HFF-Myc (cell line): ENCODE measurements around the gene SETD3.

ENCODE experiments used
- DNase-seq: peaks from one replicate; pipeline ENCODE4 v3.0.0-alpha.2; 2011; ENCODE audit warnings: low read depth; ENCODE audit errors: extremely low read depth
- H3K4me3 ChIP-seq: replicated peaks from 2 replicates; pipeline ENCODE4 v1.5.1; 2011; ENCODE audit warnings: low read depth, mild to moderate bottlenecking, control low read depth, low read length
- TF ChIP-seq, protein P1 (sequence below): IDR thresholded peaks from 2 replicates; pipeline ENCODE4 v1.5.1; 2012; ENCODE audit warnings: mild to moderate bottlenecking, low read depth, low read length, control low read depth; ENCODE audit errors: missing control alignments

The SETD3 gene

GRCh38 chr14:99382781-99383471 is 97.7 kb downstream of the SETD3 start:
- H3K4me3 ChIP-seq: no peak overlapping the region
- DNase-seq: no peak
- TF ChIP-seq, protein P1, sequence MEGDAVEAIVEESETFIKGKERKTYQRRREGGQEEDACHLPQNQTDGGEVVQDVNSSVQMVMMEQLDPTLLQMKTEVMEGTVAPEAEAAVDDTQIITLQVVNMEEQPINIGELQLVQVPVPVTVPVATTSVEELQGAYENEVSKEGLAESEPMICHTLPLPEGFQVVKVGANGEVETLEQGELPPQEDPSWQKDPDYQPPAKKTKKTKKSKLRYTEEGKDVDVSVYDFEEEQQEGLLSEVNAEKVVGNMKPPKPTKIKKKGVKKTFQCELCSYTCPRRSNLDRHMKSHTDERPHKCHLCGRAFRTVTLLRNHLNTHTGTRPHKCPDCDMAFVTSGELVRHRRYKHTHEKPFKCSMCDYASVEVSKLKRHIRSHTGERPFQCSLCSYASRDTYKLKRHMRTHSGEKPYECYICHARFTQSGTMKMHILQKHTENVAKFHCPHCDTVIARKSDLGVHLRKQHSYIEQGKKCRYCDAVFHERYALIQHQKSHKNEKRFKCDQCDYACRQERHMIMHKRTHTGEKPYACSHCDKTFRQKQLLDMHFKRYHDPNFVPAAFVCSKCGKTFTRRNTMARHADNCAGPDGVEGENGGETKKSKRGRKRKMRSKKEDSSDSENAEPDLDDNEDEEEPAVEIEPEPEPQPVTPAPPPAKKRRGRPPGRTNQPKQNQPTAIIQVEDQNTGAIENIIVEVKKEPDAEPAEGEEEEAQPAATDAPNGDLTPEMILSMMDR: no peak

DNA sequence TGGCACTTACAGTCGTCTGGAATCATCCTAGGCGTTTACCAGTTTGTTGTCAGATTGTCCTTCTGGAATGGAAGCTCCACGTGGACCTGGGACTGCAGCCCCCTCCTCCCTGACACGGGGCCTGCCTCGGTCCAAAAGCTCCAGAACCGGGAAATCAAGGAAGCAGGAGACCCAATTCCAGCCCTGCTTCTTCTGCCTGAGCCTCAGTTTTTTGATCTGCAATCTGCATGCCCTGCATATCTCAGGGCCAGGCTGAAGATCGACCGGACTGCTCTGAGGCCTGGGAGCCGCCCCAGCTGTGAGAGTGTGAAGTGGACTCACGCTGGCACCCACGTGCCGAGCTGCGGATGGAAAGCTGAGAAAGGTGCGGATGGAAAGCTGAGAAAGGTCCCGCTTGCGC is 98.6 kb downstream of the SETD3 start:
- DNase-seq: no peak
- no peak overlapping the region for H3K4me3 ChIP-seq
- TF ChIP-seq, protein P1: no peak

- DNase-seq: no peak
- TF ChIP-seq, protein P1: no peak
- H3K4me3 ChIP-seq: no peak overlapping the region
Measured at GRCh38 chr14:99381688-99382060, 99.0 kb downstream of the SETD3 start.

DNA sequence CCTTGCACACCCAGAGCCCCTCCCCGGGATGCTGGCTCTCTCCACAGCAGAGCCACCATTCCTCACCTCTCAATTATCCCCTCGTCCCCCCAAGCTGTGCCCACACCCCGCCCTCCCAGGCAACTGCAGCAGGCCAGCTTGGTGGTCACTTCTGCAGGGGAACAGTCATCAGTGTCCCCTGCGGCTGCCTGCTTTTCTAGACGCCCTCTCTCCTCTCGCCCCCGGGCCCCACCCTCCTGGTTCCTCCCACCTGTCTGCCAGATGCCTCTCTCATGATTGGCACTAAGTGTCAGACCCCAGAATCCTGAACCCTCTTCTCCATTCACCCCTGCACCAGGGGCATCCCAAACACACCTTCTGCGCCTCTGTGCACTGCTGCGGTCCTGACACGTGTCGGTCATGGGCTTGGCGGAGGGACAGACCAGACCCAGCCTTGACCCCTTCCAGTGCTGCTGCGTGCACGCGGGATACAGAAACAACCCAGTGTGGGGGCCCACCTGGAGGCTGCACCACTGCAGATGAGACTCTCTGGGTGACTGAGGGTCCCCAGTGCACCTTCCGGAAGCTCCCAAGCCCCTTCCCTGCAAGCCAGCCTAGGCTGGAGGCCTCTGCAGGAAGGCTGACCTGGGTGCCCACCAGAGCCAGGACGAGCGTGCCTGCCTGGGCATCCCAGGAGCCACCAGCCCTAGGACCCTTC is 99.5 kb downstream of the SETD3 start:
- no peak overlapping the region for H3K4me3 ChIP-seq
- DNase-seq: no peak
- TF ChIP-seq, protein P1: no peak

DNA sequence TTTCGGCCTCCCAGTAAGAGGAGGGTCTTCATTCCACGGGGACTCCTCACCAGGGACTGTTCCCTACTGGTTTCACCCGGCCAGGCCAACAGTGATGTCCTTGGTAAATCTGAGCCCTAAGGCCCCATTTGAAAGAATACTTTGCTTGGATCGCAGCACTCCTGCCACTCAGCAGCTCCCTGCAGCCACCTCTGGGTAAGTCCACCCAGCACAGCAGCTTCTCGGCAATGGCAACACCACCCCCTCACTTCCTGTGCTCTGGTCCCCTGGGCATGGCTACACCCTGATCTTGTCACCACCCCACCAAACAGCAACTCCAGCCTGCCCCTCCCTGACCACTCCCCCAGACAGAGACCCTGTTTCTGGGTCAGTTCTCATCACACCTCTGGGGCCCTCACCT is 100.3 kb downstream of the SETD3 start:
- TF ChIP-seq, protein P1: no peak
- DNase-seq: no peak
- H3K4me3 ChIP-seq: no peak overlapping the region

DNA sequence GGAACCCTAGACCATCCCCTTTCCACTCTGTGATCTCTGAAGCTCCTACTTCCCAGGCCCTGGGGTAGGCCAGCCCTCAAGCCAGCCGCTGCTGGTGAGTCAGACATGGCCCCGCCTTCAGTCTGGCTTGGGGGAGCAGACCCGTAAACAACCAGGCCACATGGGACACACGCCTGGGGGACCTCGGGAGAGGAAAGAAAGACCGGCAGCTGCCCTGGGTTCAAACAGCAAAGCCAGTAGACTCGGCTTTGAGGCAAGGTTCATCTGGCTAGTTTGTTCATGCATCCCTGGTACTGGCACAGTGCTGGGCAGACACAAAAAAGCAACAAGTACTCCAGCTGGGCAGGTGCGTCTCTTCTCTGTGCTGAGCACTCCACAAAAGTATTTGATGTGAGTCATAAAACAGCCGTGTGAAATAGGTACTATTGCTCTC is 101.9 kb downstream of the SETD3 start:
- TF ChIP-seq, protein P1: no peak
- no peak for DNase-seq
- no peak overlapping the region for H3K4me3 ChIP-seq
